Measurements from ENCODE around the gene DNAL4.

- TF ChIP-seq, protein P1, sequence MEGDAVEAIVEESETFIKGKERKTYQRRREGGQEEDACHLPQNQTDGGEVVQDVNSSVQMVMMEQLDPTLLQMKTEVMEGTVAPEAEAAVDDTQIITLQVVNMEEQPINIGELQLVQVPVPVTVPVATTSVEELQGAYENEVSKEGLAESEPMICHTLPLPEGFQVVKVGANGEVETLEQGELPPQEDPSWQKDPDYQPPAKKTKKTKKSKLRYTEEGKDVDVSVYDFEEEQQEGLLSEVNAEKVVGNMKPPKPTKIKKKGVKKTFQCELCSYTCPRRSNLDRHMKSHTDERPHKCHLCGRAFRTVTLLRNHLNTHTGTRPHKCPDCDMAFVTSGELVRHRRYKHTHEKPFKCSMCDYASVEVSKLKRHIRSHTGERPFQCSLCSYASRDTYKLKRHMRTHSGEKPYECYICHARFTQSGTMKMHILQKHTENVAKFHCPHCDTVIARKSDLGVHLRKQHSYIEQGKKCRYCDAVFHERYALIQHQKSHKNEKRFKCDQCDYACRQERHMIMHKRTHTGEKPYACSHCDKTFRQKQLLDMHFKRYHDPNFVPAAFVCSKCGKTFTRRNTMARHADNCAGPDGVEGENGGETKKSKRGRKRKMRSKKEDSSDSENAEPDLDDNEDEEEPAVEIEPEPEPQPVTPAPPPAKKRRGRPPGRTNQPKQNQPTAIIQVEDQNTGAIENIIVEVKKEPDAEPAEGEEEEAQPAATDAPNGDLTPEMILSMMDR (IDR thresholded peaks at IDR 0.05; ENCODE audit: low read depth, low read length): no peak
- no peak for TF ChIP-seq EZH2phosphoT487 (IDR thresholded peaks at IDR 0.05; ENCODE audit: low read depth)
These were observed 41.0 kb upstream of the DNAL4 start for GRCh38 chr22:38834991-38835390.

All from OCI-LY3 (cell line).